IPS-18a (cell line): Measurements from ENCODE around the gene FTSJ1.
A peak's percentile ranks its signal among the peaks of the same experiment; 100 is the strongest.

Source experiments
- H3K27ac ChIP-seq: one replicate; pipeline ENCODE4 v1.5.1; 2013; ENCODE audit warnings: low read length
- H3K27me3 ChIP-seq: one replicate; pipeline ENCODE4 v1.6.1; 2013; ENCODE audit warnings: mild to moderate bottlenecking, low read length; ENCODE audit not compliant: control insufficient read depth, insufficient read depth
- H3K36me3 ChIP-seq: one replicate; pipeline ENCODE4 v1.6.1; 2013; ENCODE audit warnings: low read depth, low read length; ENCODE audit not compliant: control insufficient read depth
- H3K4me1 ChIP-seq: one replicate; pipeline ENCODE4 v1.6.1; 2013; ENCODE audit warnings: low read depth, low read length; ENCODE audit not compliant: control insufficient read depth
- H3K4me3 ChIP-seq: one replicate; pipeline ENCODE4 v1.5.1; 2013; ENCODE audit warnings: low read length
- H3K9ac ChIP-seq: one replicate; pipeline ENCODE4 v1.6.1; 2013; ENCODE audit warnings: mild to moderate bottlenecking, low read length, moderate library complexity
- H3K9me3 ChIP-seq: one replicate; pipeline ENCODE4 v1.6.1; 2013; ENCODE audit warnings: low read depth, low read length; ENCODE audit not compliant: control insufficient read depth

Gene FTSJ1

DNA sequence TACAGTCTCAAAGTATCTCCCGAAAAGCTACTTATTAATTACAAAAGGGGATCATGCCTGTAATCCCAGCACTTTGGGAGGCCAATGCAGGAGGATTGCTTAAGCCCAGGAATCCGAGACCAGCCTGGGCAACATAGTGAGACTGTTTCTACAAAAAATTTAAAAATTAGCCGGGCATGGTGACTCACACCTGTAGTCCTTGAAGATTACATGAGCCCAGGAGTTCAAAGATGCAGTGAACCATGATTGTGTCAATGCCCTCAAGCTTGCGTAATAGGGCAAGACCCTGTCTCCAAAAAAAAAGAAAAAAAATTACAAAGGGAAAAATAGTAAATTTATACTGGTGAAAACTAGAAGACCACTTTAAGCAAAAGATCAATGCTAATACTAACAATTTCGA lies 29.5 kb downstream of the FTSJ1 start:
- Histone ChIP-seq H3K27ac (no peak overlapping the region), H3K4me1 (no peaks in the 10 kb centered on the region), H3K4me3 (no peak overlapping the region), H3K9ac (no peak overlapping the region), H3K27me3 (no peaks in the 10 kb centered on the region), H3K36me3 (no peaks in the 10 kb centered on the region), H3K9me3 (peaks cover 4% of the 10 kb centered on the region)

- no peaks in the 10 kb centered on the region for H3K36me3 ChIP-seq
- H3K27ac ChIP-seq: no peak overlapping the region
- H3K4me1 ChIP-seq: no peaks in the 10 kb centered on the region
- H3K27me3 ChIP-seq: no peaks in the 10 kb centered on the region
- peaks cover 4% of the 10 kb centered on the region for H3K9me3 ChIP-seq
- H3K9ac ChIP-seq: no peak overlapping the region
- no peak overlapping the region for H3K4me3 ChIP-seq
Observed at GRCh38 chrX:48507246-48507645, 31.2 kb downstream of the FTSJ1 start.

GRCh38 chrX:48508400-48509244 lies 32.6 kb downstream of the FTSJ1 start, which contains the start of gene PORCN:
TSS of gene PORCN (plus strand) at chrX:48508992. CDS start at chrX:48509821, 829 bp downstream.
- no peaks in the 10 kb centered on the region for H3K36me3 ChIP-seq
- H3K4me3 ChIP-seq: peak within 1 kb of the TSS; percentile 71
- H3K9ac ChIP-seq: peak within 1 kb of the TSS; percentile 47
- no peaks in the 10 kb centered on the region for H3K4me1 ChIP-seq
- no peaks in the 10 kb centered on the region for H3K27me3 ChIP-seq
- no peaks in the 10 kb centered on the region for H3K9me3 ChIP-seq
- no peak within 1 kb of the TSS for H3K27ac ChIP-seq

DNA sequence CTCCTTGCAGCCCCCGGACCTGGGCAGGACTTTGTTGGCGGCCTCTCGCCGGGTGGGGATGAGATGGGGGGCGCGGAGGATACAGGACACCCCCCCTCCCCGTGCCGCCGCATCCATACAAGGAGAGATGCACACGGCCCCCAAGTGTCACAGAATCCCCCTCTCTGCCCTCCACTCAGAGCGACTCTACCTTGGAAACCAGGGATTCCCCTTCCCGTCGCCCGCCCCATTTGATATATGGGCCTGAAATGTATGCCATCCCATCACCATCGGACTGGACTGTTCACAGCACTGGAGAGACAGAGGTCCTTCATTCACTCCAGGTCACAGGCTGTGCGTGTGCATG lies 33.2 kb downstream of the FTSJ1 start:
- H3K9ac ChIP-seq: peak overlapping the region; percentile 4
- no peaks in the 10 kb centered on the region for H3K9me3 ChIP-seq
- no peaks in the 10 kb centered on the region for H3K4me1 ChIP-seq
- no peaks in the 10 kb centered on the region for H3K27me3 ChIP-seq
- peak overlapping the region; percentile 71 for H3K4me3 ChIP-seq
- H3K36me3 ChIP-seq: no peaks in the 10 kb centered on the region
- H3K27ac ChIP-seq: no peak overlapping the region

DNA sequence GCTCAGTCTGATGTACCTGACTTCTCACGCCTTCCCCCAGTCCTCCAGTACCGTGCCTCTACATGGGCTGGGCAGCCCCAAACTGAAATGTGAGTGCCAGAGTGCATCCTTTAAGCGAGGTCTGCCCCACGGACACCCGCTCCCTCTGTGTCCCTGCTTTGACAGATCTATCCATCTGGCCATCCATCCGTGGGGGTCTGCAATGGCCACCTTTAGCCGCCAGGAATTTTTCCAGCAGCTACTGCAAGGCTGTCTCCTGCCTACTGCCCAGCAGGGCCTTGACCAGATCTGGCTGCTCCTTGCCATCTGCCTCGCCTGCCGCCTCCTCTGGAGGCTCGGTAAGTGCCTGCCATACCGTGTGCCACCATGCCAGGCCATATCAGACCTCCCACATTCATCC lies 33.6 kb downstream of the FTSJ1 start:
- no peaks in the 10 kb centered on the region for H3K9me3 ChIP-seq
- H3K27ac ChIP-seq: no peak overlapping the region
- H3K4me3 ChIP-seq: peak overlapping the region; percentile 71
- no peaks in the 10 kb centered on the region for H3K4me1 ChIP-seq
- peak overlapping the region; percentile 4 for H3K9ac ChIP-seq
- no peaks in the 10 kb centered on the region for H3K36me3 ChIP-seq
- no peaks in the 10 kb centered on the region for H3K27me3 ChIP-seq

GRCh38 chrX:48511560-48511959 lies 35.6 kb downstream of the FTSJ1 start:
- no peaks in the 10 kb centered on the region for H3K36me3 ChIP-seq

DNA sequence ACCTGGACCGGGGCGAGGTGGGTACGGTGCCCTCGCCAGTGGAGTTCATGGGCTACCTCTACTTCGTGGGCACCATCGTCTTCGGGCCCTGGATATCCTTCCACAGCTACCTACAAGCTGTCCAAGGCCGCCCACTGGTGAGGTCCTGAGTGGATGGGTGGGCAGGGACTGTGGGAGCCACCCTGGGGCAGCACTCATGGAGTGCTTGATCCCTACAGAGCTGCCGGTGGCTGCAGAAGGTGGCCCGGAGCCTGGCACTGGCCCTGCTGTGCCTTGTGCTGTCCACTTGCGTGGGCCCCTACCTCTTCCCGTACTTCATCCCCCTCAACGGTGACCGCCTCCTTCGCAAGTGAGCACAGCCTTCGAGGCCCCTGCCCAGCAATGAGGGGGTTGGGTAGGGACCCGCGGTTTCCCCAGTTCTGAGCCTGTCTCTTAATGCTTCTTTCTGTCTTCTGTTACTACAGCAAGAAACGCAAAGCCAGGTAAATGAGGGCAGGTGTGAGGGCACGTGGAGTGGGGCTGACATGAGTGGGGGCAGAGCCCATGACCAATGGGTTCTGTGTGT lies 36.5 kb downstream of the FTSJ1 start:
- no peak overlapping the region for H3K27ac ChIP-seq
- no peaks in the 10 kb centered on the region for H3K27me3 ChIP-seq
- no peaks in the 10 kb centered on the region for H3K9me3 ChIP-seq
- no peaks in the 10 kb centered on the region for H3K36me3 ChIP-seq
- H3K4me3 ChIP-seq: no peak overlapping the region
- no peaks in the 10 kb centered on the region for H3K4me1 ChIP-seq
- H3K9ac ChIP-seq: no peak overlapping the region

More at GRCh38 chrX:48511560-48511959, 35.6 kb downstream of the FTSJ1 start:
- H3K4me1 ChIP-seq: no peaks in the 10 kb centered on the region
- no peaks in the 10 kb centered on the region for H3K27me3 ChIP-seq
- H3K9ac ChIP-seq: no peak overlapping the region
- H3K4me3 ChIP-seq: no peak overlapping the region
- H3K27ac ChIP-seq: no peak overlapping the region
- H3K9me3 ChIP-seq: no peaks in the 10 kb centered on the region

GRCh38 chrX:48513670-48514069 lies 37.7 kb downstream of the FTSJ1 start:
- Histone ChIP-seq H3K27ac (no peak overlapping the region), H3K36me3 (no peaks in the 10 kb centered on the region), H3K9ac (no peak overlapping the region), H3K9me3 (no peaks in the 10 kb centered on the region), H3K27me3 (no peaks in the 10 kb centered on the region), H3K4me1 (no peaks in the 10 kb centered on the region), H3K4me3 (no peak overlapping the region)

DNA sequence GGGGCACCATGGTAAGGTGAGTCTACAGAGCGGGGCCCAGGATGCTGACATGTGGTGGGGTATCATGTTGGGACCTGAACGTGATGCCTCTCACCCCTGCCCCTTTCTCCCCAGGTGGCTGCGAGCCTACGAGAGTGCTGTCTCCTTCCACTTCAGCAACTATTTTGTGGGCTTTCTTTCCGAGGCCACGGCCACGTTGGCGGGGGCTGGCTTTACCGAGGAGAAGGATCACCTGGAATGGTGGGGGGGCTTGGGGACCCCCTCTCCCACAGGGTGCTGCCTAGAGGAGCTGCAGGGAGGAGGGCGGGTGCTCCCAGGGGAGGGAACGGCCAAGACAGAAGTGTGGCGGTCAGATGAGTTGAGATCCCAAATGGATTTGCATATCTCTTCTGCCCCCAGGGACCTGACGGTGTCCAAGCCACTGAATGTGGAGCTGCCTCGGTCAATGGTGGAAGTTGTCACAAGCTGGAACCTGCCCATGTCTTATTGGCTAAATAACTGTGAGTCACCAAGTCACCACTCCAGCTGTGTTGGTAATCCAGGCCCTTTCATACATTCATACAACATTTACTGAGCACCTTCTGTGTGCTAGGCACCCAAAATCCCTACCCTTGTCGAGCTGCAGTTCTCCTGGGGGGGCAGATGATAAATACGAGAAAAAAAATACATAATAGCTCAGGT lies 38.3 kb downstream of the FTSJ1 start:
- H3K4me1 ChIP-seq: no peaks in the 10 kb centered on the region
- no peak overlapping the region for H3K4me3 ChIP-seq
- H3K36me3 ChIP-seq: no peaks in the 10 kb centered on the region
- no peak overlapping the region for H3K9ac ChIP-seq
- no peaks in the 10 kb centered on the region for H3K9me3 ChIP-seq
- H3K27ac ChIP-seq: no peak overlapping the region
- H3K27me3 ChIP-seq: no peaks in the 10 kb centered on the region

GRCh38 chrX:48514868-48515460 lies 39.0 kb downstream of the FTSJ1 start:
- H3K27me3 ChIP-seq: no peaks in the 10 kb centered on the region
- no peak overlapping the region for H3K27ac ChIP-seq
- no peak overlapping the region for H3K9ac ChIP-seq
- no peaks in the 10 kb centered on the region for H3K9me3 ChIP-seq
- no peaks in the 10 kb centered on the region for H3K4me1 ChIP-seq
- H3K36me3 ChIP-seq: no peaks in the 10 kb centered on the region
- no peak overlapping the region for H3K4me3 ChIP-seq

GRCh38 chrX:48515842-48516241 lies 39.8 kb downstream of the FTSJ1 start:
- no peak overlapping the region for H3K4me3 ChIP-seq
- no peaks in the 10 kb centered on the region for H3K9me3 ChIP-seq
- H3K9ac ChIP-seq: no peak overlapping the region
- H3K4me1 ChIP-seq: no peaks in the 10 kb centered on the region
- H3K27me3 ChIP-seq: no peaks in the 10 kb centered on the region
- no peak overlapping the region for H3K27ac ChIP-seq
- H3K36me3 ChIP-seq: no peaks in the 10 kb centered on the region
